22Rv1 (cell line): ENCODE data around the gene FAM117A.

Experiments used
- H3K27ac ChIP-seq: fragments of 450-650 bp; 2 replicates; pipeline ENCODE4 v1.5.1; 2017
- CTCF ChIP-seq: fragments of 450-650 bp; IDR thresholded peaks from 2 replicates; pipeline ENCODE4 v1.5.1; 2017; ENCODE audit warnings: mild to moderate bottlenecking
- ZFX ChIP-seq: fragments of 450-650 bp; IDR thresholded peaks from 2 replicates; pipeline ENCODE4 v1.6.1; 2017; ENCODE audit warnings: antibody characterized with exemption, borderline replicate concordance

FAM117A gene

GRCh38 chr17:49738456-49739163 lies 25.3 kb downstream of the FAM117A start:
- TF ChIP-seq CTCF (no peak), ZFX (no peak)

GRCh38 chr17:49734515-49735490 lies 29.1 kb downstream of the FAM117A start:
- TF ChIP-seq CTCF (no peak), ZFX (no peak)
- no peak overlapping the region for H3K27ac ChIP-seq

More at GRCh38 chr17:49738456-49739163, 25.3 kb downstream of the FAM117A start:
- H3K27ac ChIP-seq, result no peak overlapping the region

GRCh38 chr17:49731435-49731831 lies 32.5 kb downstream of the FAM117A start:
- H3K27ac ChIP-seq, result no peak overlapping the region
- TF ChIP-seq CTCF (no peak), ZFX (no peak)

- H3K27ac ChIP-seq, result no peak overlapping the region
- TF ChIP-seq ZFX, result no peak
- no peak for TF ChIP-seq CTCF
Measured at GRCh38 chr17:49730785-49731434, 33.0 kb downstream of the FAM117A start.

GRCh38 chr17:49730078-49730784 lies 33.7 kb downstream of the FAM117A start:
- H3K27ac ChIP-seq, result no peak overlapping the region
- no peak for TF ChIP-seq CTCF
- TF ChIP-seq ZFX, result no peak

GRCh38 chr17:49729069-49729468 lies 34.9 kb downstream of the FAM117A start:
- H3K27ac ChIP-seq, result no peak overlapping the region

More at GRCh38 chr17:49729069-49729468, 34.9 kb downstream of the FAM117A start:
- TF ChIP-seq CTCF (no peak), ZFX (no peak)
